IPS-18a (cell line): ENCODE results near the gene MED12L.

ENCODE experiments used
- H3K27ac ChIP-seq: one replicate; pipeline ENCODE4 v1.5.1; 2013; ENCODE audit warnings: low read length
- H3K27me3 ChIP-seq: one replicate; pipeline ENCODE4 v1.6.1; 2013; ENCODE audit warnings: mild to moderate bottlenecking, low read length; ENCODE audit not compliant: control insufficient read depth, insufficient read depth
- H3K36me3 ChIP-seq: one replicate; pipeline ENCODE4 v1.6.1; 2013; ENCODE audit warnings: low read depth, low read length; ENCODE audit not compliant: control insufficient read depth
- H3K4me1 ChIP-seq: one replicate; pipeline ENCODE4 v1.6.1; 2013; ENCODE audit warnings: low read depth, low read length; ENCODE audit not compliant: control insufficient read depth
- H3K4me3 ChIP-seq: one replicate; pipeline ENCODE4 v1.5.1; 2013; ENCODE audit warnings: low read length
- H3K9ac ChIP-seq: one replicate; pipeline ENCODE4 v1.6.1; 2013; ENCODE audit warnings: mild to moderate bottlenecking, low read length, moderate library complexity
- H3K9me3 ChIP-seq: one replicate; pipeline ENCODE4 v1.6.1; 2013; ENCODE audit warnings: low read depth, low read length; ENCODE audit not compliant: control insufficient read depth

MED12L gene

GRCh38 chr3:151146071-151146730 is 60.7 kb downstream of the MED12L start:
- peaks cover 22% of the 10 kb centered on the region for H3K4me1 ChIP-seq
- H3K9ac ChIP-seq = no peak overlapping the region
- no peaks in the 10 kb centered on the region for H3K9me3 ChIP-seq
- no peak overlapping the region for H3K27ac ChIP-seq
- no peaks in the 10 kb centered on the region for H3K27me3 ChIP-seq
- H3K4me3 ChIP-seq = no peak overlapping the region
- no peaks in the 10 kb centered on the region for H3K36me3 ChIP-seq

- no peak overlapping the region for H3K9ac ChIP-seq
- peaks cover 22% of the 10 kb centered on the region for H3K4me1 ChIP-seq
- no peaks in the 10 kb centered on the region for H3K27me3 ChIP-seq
- no peak overlapping the region for H3K4me3 ChIP-seq
- H3K27ac ChIP-seq = no peak overlapping the region
- no peaks in the 10 kb centered on the region for H3K36me3 ChIP-seq
- no peaks in the 10 kb centered on the region for H3K9me3 ChIP-seq
Measured at GRCh38 chr3:151146731-151147091, 61.2 kb downstream of the MED12L start.

- peaks cover 22% of the 10 kb centered on the region for H3K4me1 ChIP-seq
- no peaks in the 10 kb centered on the region for H3K27me3 ChIP-seq
- no peak overlapping the region for H3K9ac ChIP-seq
- H3K4me3 ChIP-seq = no peak overlapping the region
- H3K36me3 ChIP-seq = no peaks in the 10 kb centered on the region
- no peaks in the 10 kb centered on the region for H3K9me3 ChIP-seq
- no peak overlapping the region for H3K27ac ChIP-seq
Measured at GRCh38 chr3:151147299-151147698, 61.8 kb downstream of the MED12L start.

GRCh38 chr3:151152455-151153079 is 67.1 kb downstream of the MED12L start:
- H3K9me3 ChIP-seq = no peaks in the 10 kb centered on the region
- no peaks in the 10 kb centered on the region for H3K36me3 ChIP-seq
- H3K4me1 ChIP-seq = no peaks in the 10 kb centered on the region
- H3K27ac ChIP-seq = no peak overlapping the region
- H3K27me3 ChIP-seq = no peaks in the 10 kb centered on the region
- H3K9ac ChIP-seq = no peak overlapping the region
- H3K4me3 ChIP-seq = no peak overlapping the region

GRCh38 chr3:151154566-151154965 is 69.1 kb downstream of the MED12L start:
- Histone ChIP-seq H3K9ac (no peak overlapping the region), H3K27me3 (no peaks in the 10 kb centered on the region), H3K9me3 (no peaks in the 10 kb centered on the region), H3K4me3 (no peak overlapping the region), H3K36me3 (peaks cover 4% of the 10 kb centered on the region), H3K4me1 (no peaks in the 10 kb centered on the region), H3K27ac (no peak overlapping the region)

GRCh38 chr3:151155409-151156128 is 70.1 kb downstream of the MED12L start:
- Histone ChIP-seq H3K27me3 (no peaks in the 10 kb centered on the region), H3K9me3 (no peaks in the 10 kb centered on the region), H3K27ac (no peak overlapping the region)

GRCh38 chr3:151156618-151157216 is 71.3 kb downstream of the MED12L start:
- Histone ChIP-seq H3K9ac (no peak overlapping the region), H3K9me3 (no peaks in the 10 kb centered on the region), H3K4me3 (no peak overlapping the region), H3K27me3 (no peaks in the 10 kb centered on the region), H3K36me3 (peaks cover 7% of the 10 kb centered on the region), H3K4me1 (no peaks in the 10 kb centered on the region), H3K27ac (no peak overlapping the region)

More at GRCh38 chr3:151155409-151156128, 70.1 kb downstream of the MED12L start:
- Histone ChIP-seq H3K4me1 (no peaks in the 10 kb centered on the region), H3K4me3 (no peak overlapping the region), H3K9ac (no peak overlapping the region), H3K36me3 (peaks cover 7% of the 10 kb centered on the region)

GRCh38 chr3:151159806-151160205 is 74.3 kb downstream of the MED12L start:
- H3K9ac ChIP-seq = no peak overlapping the region
- H3K27ac ChIP-seq = no peak overlapping the region
- H3K27me3 ChIP-seq = no peaks in the 10 kb centered on the region
- H3K4me3 ChIP-seq = no peak overlapping the region
- no peaks in the 10 kb centered on the region for H3K4me1 ChIP-seq
- H3K9me3 ChIP-seq = no peaks in the 10 kb centered on the region
- peaks cover 7% of the 10 kb centered on the region for H3K36me3 ChIP-seq

- Histone ChIP-seq H3K4me3 (no peak overlapping the region), H3K4me1 (no peaks in the 10 kb centered on the region), H3K36me3 (peaks cover 4% of the 10 kb centered on the region), H3K9me3 (no peaks in the 10 kb centered on the region), H3K9ac (no peak overlapping the region), H3K27ac (no peak overlapping the region), H3K27me3 (no peaks in the 10 kb centered on the region)
Measured at GRCh38 chr3:151165226-151165625, 79.8 kb downstream of the MED12L start.

GRCh38 chr3:151166161-151166560 is 80.7 kb downstream of the MED12L start:
- Histone ChIP-seq H3K36me3 (peaks cover 4% of the 10 kb centered on the region), H3K4me1 (no peaks in the 10 kb centered on the region), H3K9ac (no peak overlapping the region), H3K27me3 (no peaks in the 10 kb centered on the region), H3K4me3 (no peak overlapping the region), H3K9me3 (no peaks in the 10 kb centered on the region), H3K27ac (no peak overlapping the region)

GRCh38 chr3:151168269-151169094 is 83.0 kb downstream of the MED12L start:
- Histone ChIP-seq H3K36me3 (peaks cover 4% of the 10 kb centered on the region), H3K27me3 (no peaks in the 10 kb centered on the region), H3K4me1 (peaks cover 8% of the 10 kb centered on the region), H3K27ac (no peak overlapping the region), H3K9ac (no peak overlapping the region), H3K9me3 (no peaks in the 10 kb centered on the region), H3K4me3 (no peak overlapping the region)
